ENCODE measurements around the gene GSTT2.
"Not testable (repeated sequence)": the region's sequence is repeated elsewhere in the genome, so short reads cannot be mapped to it uniquely, and the experiment has no call there.

Gene GSTT2

GRCh38 chr22:23947391-23947790 lies 32.5 kb upstream of the GSTT2 start:
- H2BK120ac ChIP-seq (ENCODE audit: low read depth, low read length); H2BK12ac ChIP-seq (ENCODE audit: low read length); H3K4me1 ChIP-seq (ENCODE audit: control insufficient read depth in 2 of 2, insufficient read depth in 1 of 2, low read depth in 1 of 2, low read length in 2 of 2); H3K23ac ChIP-seq (ENCODE audit: low read depth, low read length, poor library complexity); H2BK5ac ChIP-seq (ENCODE audit: low read length); H2BK15ac ChIP-seq (ENCODE audit: low read length); H3K27ac ChIP-seq (replicated peaks; ENCODE audit: low read length); H3K9me3 ChIP-seq (replicated peaks in 1 of 2; ENCODE audit: control insufficient read depth in 2 of 2, insufficient read depth in 1 of 2, low read depth in 1 of 2, low read length in 2 of 2); DNase-seq (ENCODE audit: low spot score); H3K4me3 ChIP-seq (ENCODE audit: low read length in 2 of 2); H3K36me3 ChIP-seq (replicated peaks in 1 of 2; ENCODE audit: control insufficient read depth in 2 of 2, insufficient read depth in 2 of 2, low read length in 2 of 2); H3K18ac ChIP-seq (ENCODE audit: low read length); H4K8ac ChIP-seq (ENCODE audit: low read depth, low read length); H2AK5ac ChIP-seq (ENCODE audit: low read depth, low read length); H2AFZ ChIP-seq (ENCODE audit: low read length); H3K27me3 ChIP-seq (ENCODE audit: control insufficient read depth in 3 of 3, insufficient read depth in 3 of 3, low read depth in 1 of 3, low read length in 3 of 3); H3K4ac ChIP-seq (ENCODE audit: low read length); H3K79me1 ChIP-seq (ENCODE audit: low read depth, low read length); H3K9ac ChIP-seq (ENCODE audit: low read depth, low read length, poor library complexity); H3K4me2 ChIP-seq (ENCODE audit: insufficient read depth, low read length, poor library complexity, severe bottlenecking); H4K91ac ChIP-seq (ENCODE audit: low read depth, low read length, poor library complexity); H3K14ac ChIP-seq (ENCODE audit: low read length): not testable (repeated sequence)
- WGBS, 2 donors (ENCODE audit: extremely low coverage in 2 of 2, insufficient read length in 2 of 2, insufficient replicate concordance in 1 of 2): no CpG with 5 or more reads among the region's 3 CpGs

- not testable (repeated sequence) for H2BK5ac ChIP-seq (ENCODE audit: low read length); H3K18ac ChIP-seq (ENCODE audit: low read length); H3K36me3 ChIP-seq (replicated peaks in 1 of 2; ENCODE audit: control insufficient read depth in 2 of 2, insufficient read depth in 2 of 2, low read length in 2 of 2); H2AK5ac ChIP-seq (ENCODE audit: low read depth, low read length); H3K9me3 ChIP-seq (replicated peaks in 1 of 2; ENCODE audit: control insufficient read depth in 2 of 2, insufficient read depth in 1 of 2, low read depth in 1 of 2, low read length in 2 of 2); H3K9ac ChIP-seq (ENCODE audit: low read depth, low read length, poor library complexity); H3K23ac ChIP-seq (ENCODE audit: low read depth, low read length, poor library complexity); H2BK12ac ChIP-seq (ENCODE audit: low read length); H3K4me2 ChIP-seq (ENCODE audit: insufficient read depth, low read length, poor library complexity, severe bottlenecking); H3K4ac ChIP-seq (ENCODE audit: low read length); H3K4me3 ChIP-seq (ENCODE audit: low read length in 2 of 2); H2BK120ac ChIP-seq (ENCODE audit: low read depth, low read length); H3K79me1 ChIP-seq (ENCODE audit: low read depth, low read length); DNase-seq (ENCODE audit: low spot score); H3K27me3 ChIP-seq (ENCODE audit: control insufficient read depth in 3 of 3, insufficient read depth in 3 of 3, low read depth in 1 of 3, low read length in 3 of 3); H3K14ac ChIP-seq (ENCODE audit: low read length); H4K8ac ChIP-seq (ENCODE audit: low read depth, low read length); H3K27ac ChIP-seq (replicated peaks; ENCODE audit: low read length); H2BK15ac ChIP-seq (ENCODE audit: low read length); H4K91ac ChIP-seq (ENCODE audit: low read depth, low read length, poor library complexity); H3K4me1 ChIP-seq (ENCODE audit: control insufficient read depth in 2 of 2, insufficient read depth in 1 of 2, low read depth in 1 of 2, low read length in 2 of 2); H2AFZ ChIP-seq (ENCODE audit: low read length)
- WGBS, 2 donors (ENCODE audit: extremely low coverage in 2 of 2, insufficient read length in 2 of 2, insufficient replicate concordance in 1 of 2): no CpG with 5 or more reads among the region's 18 CpGs
Observed at GRCh38 chr22:23949764-23950163, 30.2 kb upstream of the GSTT2 start.

- H2BK15ac ChIP-seq (ENCODE audit: low read length); H3K14ac ChIP-seq (ENCODE audit: low read length); H3K79me1 ChIP-seq (ENCODE audit: low read depth, low read length); H3K9ac ChIP-seq (ENCODE audit: low read depth, low read length, poor library complexity); H2BK120ac ChIP-seq (ENCODE audit: low read depth, low read length); H2AFZ ChIP-seq (ENCODE audit: low read length); H4K8ac ChIP-seq (ENCODE audit: low read depth, low read length); H2AK5ac ChIP-seq (ENCODE audit: low read depth, low read length); H3K4me3 ChIP-seq (ENCODE audit: low read length in 2 of 2); H3K4me2 ChIP-seq (ENCODE audit: insufficient read depth, low read length, poor library complexity, severe bottlenecking); H3K18ac ChIP-seq (ENCODE audit: low read length); H3K23ac ChIP-seq (ENCODE audit: low read depth, low read length, poor library complexity); DNase-seq (ENCODE audit: low spot score); H3K4me1 ChIP-seq (ENCODE audit: control insufficient read depth in 2 of 2, insufficient read depth in 1 of 2, low read depth in 1 of 2, low read length in 2 of 2); H3K4ac ChIP-seq (ENCODE audit: low read length); H2BK5ac ChIP-seq (ENCODE audit: low read length); H3K36me3 ChIP-seq (replicated peaks in 1 of 2; ENCODE audit: control insufficient read depth in 2 of 2, insufficient read depth in 2 of 2, low read length in 2 of 2); H2BK12ac ChIP-seq (ENCODE audit: low read length); H3K27me3 ChIP-seq (ENCODE audit: control insufficient read depth in 3 of 3, insufficient read depth in 3 of 3, low read depth in 1 of 3, low read length in 3 of 3); H4K91ac ChIP-seq (ENCODE audit: low read depth, low read length, poor library complexity); H3K9me3 ChIP-seq (replicated peaks in 1 of 2; ENCODE audit: control insufficient read depth in 2 of 2, insufficient read depth in 1 of 2, low read depth in 1 of 2, low read length in 2 of 2); H3K27ac ChIP-seq (replicated peaks; ENCODE audit: low read length): not testable (repeated sequence)
- WGBS, 2 donors (ENCODE audit: extremely low coverage in 2 of 2, insufficient read length in 2 of 2, insufficient replicate concordance in 1 of 2): no CpG with 5 or more reads among the region's 2 CpGs
Observed at GRCh38 chr22:23951383-23951782, 28.6 kb upstream of the GSTT2 start.

- not testable (repeated sequence) for H3K9ac ChIP-seq (ENCODE audit: low read depth, low read length, poor library complexity); H2AFZ ChIP-seq (ENCODE audit: low read length); H4K91ac ChIP-seq (ENCODE audit: low read depth, low read length, poor library complexity); H3K18ac ChIP-seq (ENCODE audit: low read length); H3K4ac ChIP-seq (ENCODE audit: low read length); H3K4me3 ChIP-seq (ENCODE audit: low read length in 2 of 2); H3K4me2 ChIP-seq (ENCODE audit: insufficient read depth, low read length, poor library complexity, severe bottlenecking); H3K4me1 ChIP-seq (ENCODE audit: control insufficient read depth in 2 of 2, insufficient read depth in 1 of 2, low read depth in 1 of 2, low read length in 2 of 2); H2AK5ac ChIP-seq (ENCODE audit: low read depth, low read length); H2BK15ac ChIP-seq (ENCODE audit: low read length); H3K27ac ChIP-seq (replicated peaks; ENCODE audit: low read length); H3K23ac ChIP-seq (ENCODE audit: low read depth, low read length, poor library complexity); H2BK120ac ChIP-seq (ENCODE audit: low read depth, low read length); H2BK12ac ChIP-seq (ENCODE audit: low read length); H3K14ac ChIP-seq (ENCODE audit: low read length); H3K36me3 ChIP-seq (replicated peaks in 1 of 2; ENCODE audit: control insufficient read depth in 2 of 2, insufficient read depth in 2 of 2, low read length in 2 of 2); H3K9me3 ChIP-seq (replicated peaks in 1 of 2; ENCODE audit: control insufficient read depth in 2 of 2, insufficient read depth in 1 of 2, low read depth in 1 of 2, low read length in 2 of 2); H3K27me3 ChIP-seq (ENCODE audit: control insufficient read depth in 3 of 3, insufficient read depth in 3 of 3, low read depth in 1 of 3, low read length in 3 of 3); DNase-seq (ENCODE audit: low spot score); H3K79me1 ChIP-seq (ENCODE audit: low read depth, low read length); H4K8ac ChIP-seq (ENCODE audit: low read depth, low read length); H2BK5ac ChIP-seq (ENCODE audit: low read length)
- WGBS, 2 donors (ENCODE audit: extremely low coverage in 2 of 2, insufficient read length in 2 of 2, insufficient replicate concordance in 1 of 2): no CpG with 5 or more reads among the region's 11 CpGs
Observed at GRCh38 chr22:23952794-23953405, 27.0 kb upstream of the GSTT2 start.
